GM18526 (cell line): ENCODE measurements around the gene APRT.

Source experiments
- POLR2A ChIP-seq: IDR thresholded peaks from 3 replicates; pipeline ENCODE4 v1.6.1; 2011; ENCODE audit not compliant: insufficient read length; ENCODE audit errors: extremely low read depth

The APRT gene

DNA sequence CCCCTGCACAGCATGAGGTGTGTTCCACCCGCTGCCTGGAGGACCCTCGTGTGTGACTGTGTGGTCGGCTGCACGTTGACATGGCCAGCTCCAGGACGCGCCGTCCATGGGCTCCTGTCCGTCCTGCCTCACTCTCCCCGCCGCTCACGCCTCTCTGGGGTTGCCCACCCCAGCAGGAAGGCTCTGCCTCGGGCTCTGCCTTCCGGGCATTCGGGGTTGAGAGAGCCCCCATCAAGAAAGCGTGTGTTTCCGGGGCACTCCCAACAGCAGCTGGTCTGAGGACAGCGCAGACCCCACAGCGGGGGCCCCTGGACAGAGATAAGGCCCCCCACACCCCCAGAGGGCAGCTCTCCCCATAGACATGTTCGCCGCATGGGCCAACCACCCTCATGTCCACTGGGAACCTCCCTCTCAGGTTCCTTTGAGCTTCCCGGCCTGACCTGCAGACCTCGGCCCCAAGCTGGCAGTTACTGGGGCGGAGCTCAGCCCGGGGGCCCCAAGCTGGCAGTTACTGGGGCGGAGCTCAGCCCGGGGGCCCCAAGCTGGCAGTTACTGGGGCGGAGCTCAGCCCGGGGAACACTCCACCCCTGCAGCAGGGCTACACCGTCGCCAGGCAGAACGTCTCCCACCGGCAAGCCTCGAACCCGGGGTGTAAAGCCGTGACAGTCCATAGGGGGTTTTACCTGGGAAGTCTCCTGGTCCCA is 18.3 kb downstream of the APRT start:
- TF ChIP-seq POLR2A = no peak

DNA sequence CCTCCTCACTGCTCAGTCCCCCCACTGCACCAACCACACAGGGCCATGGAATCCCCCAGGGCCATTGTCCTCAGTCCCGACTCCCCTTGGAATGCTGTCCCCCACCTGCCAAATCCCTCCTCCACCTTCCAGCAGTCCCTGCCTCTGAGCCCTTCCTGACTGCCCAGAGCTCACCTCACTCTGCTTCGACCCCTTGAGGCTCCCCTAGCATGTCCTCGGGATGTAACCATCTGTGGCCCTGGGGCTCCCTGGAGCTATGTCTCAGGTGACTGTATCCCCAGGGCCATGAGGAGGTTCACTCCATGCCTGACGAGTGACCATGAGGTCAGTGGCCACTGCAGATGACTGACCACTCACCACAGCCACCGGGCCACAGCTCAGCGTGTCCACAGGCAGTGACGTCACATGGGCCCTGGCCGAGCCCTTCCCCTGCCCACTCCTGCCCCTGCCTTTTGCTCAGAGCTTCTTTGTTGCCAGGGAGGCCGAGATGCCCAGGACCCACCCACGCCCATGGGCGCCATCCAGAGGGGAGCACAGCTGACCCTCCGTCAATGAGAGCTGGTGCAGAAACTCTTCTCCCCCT is 19.0 kb downstream of the APRT start:
- no peak for TF ChIP-seq POLR2A

DNA sequence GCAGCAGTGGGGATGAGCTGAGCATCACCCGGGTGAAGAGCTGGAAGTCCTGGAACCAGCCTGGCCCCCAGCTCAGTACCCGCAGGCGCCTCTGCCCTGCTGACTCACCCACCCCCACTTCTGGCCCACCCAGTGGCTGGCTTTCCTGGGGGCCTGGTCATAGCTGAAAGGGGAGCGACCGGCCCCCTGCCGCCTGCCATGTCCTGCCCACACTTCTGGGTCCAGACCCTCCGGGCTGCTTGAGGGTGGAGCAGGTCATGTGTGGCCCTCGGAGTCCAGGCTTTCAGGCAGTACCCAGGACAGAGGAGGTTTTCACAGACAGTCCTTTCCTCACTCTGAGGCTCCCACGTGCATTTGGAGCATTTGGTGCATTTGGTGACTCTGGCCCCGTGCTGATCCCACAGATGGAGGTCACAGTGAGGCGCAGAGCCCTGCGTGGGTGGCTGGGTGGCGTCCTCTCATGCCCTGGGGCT is 19.6 kb downstream of the APRT start:
- TF ChIP-seq POLR2A = no peak

DNA sequence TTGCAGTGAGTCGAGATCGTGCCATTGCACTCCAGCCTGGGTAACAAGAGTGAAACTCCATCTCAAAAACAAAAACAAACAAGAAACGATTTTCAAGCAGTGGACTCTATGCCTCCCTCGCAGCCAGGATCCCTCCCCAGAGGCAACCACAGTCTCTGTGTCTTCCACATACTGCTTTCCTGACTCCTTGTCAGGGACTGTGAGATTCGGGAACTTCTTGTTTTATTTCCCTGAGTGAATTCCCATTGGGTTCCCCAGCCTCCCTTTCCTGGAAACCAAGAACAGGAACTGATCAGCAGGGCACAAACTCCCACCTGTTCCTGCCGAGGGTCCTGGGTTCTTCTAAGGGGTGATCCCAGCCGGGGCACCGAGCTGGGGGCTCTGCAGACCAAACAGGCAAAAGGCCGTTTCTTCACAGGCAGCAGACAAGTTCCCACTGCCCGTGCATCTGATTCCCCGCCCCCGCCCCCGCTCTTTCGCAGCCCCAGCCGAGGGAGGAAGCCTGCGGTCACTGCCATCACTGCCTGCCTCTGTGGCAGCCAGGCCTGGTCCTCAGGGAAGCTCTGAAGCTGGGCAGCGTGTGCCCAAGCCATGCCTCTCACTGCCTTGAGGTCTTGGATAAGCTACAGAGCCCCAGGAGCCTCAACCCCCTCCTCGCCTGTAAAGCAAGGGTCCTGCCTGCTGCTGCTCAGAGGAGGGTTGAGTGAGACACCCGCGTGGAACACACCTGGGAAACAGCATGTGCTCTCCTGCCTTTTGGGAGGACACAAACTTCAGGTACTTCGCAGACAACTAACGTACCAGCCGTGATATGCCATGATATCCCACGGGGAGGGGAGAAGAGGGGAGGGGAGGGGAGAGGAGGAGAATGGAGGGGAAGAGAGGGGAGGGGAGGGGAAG is 21.2 kb downstream of the APRT start:
- TF ChIP-seq POLR2A = no peak

DNA sequence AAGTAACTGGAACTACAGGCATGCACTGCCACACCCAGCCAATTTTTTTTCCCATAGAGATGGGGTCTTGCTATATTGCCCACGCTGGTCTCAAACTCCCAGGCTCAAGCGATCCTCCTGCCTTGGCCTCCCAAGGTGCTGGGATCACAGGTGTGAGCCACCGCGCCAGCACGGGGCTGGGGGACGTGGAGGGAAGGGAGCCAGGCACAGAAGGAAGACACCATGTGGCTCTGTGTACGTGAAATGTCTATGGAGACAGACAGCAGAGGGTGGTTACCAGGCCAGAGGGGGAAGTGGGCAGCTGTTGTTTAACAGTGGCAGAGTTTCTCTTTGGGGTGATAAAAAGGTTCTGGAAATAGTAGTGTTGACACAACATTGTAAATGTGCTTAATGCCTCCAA is 22.1 kb downstream of the APRT start:
- TF ChIP-seq POLR2A = no peak

DNA sequence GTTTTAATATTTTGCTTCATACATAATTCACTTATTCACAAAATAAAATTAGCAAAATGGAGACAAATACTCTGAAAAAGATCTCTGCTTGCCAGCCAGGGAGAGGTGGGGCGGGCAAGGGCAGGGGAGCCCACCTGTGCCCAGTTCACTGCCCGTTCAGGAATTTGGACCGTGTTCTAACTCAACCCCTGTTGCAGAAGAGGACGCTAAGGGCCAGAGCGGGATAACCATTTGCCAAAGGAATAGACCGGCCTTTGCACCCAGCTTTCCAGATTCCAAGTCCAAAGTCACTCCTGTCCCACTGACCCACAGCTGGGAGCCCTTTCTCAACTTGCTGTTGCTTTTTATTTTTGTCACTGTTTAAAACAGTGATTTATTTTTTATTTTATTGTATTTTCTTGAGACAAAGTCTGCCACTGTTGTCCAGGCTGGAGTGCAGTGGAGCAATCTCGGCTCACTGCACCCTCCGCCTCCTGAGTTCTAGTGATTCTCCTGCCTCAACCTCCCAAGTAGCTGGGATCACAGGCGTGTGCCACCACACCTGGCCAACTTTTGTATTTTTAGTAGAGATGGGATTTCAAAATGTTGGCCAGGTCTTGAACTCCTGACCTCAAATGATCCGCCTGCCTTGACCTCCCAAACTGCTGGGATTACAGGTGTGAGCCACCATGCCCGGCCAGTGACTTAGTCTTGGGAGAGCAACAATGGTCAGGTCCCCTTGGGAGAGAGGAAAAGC is 24.0 kb downstream of the APRT start:
- no peak for TF ChIP-seq POLR2A

DNA sequence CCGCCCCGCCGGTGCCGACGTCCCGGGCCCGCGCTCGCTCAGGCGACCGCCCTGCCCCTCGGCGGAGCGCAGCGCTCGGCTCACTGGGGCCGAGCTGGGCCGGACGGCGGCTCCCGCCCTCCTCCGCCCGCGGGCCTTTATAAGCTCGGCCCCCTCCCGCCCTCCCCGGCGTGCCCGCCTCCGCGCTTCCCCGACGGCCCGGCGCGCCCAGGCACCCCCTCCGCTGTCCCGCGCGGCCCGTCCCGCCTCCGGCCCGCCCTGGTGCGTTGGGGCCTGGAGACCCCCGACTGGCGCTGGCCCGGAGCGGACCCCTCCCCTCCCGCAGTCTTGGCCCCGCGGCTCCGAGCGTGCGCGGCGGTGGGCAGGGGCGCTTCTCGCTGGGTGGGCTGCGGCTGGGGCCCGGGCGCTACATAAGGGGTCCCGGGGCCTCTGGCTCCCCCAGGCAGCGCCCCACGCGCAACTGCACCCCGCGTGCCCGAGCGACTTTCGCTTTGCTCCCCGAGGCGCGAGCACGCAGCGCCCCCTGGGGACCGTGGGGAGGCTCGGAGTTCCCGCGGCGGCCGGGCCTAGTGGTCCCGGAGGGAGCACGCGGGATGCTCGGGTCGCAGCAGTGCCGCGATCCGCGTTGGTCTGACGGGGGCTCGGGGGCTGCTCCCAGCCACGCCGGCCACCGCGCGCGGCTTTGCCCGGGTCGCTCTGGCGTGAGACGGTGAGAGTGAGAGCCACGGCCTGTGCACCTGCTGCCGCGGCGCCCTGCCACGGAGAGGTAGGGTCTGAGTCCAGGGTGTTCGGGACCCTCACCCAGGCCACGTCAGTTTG is 26.4 kb downstream of the APRT start, which contains the start of gene PIEZO1:
PIEZO1 (minus strand) TSS at position 115 of the 819 bp plus-strand sequence. CDS start 256 bp downstream, outside the sequence.
- peak; percentile 83 for TF ChIP-seq POLR2A

DNA sequence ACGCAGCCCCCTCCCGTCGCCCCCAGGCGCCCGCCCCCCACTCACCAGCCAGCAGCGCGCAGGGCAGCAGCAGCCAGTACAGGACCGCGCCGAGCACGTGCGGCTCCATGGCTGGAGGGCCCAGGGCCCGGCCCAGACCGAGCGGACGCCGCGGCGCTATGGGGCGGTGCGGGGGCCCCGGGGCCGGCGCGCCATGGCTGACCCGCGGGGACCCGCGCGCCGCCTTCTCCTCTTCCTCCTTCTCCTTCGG is 26.9 kb downstream of the APRT start:
- TF ChIP-seq POLR2A = no peak

DNA sequence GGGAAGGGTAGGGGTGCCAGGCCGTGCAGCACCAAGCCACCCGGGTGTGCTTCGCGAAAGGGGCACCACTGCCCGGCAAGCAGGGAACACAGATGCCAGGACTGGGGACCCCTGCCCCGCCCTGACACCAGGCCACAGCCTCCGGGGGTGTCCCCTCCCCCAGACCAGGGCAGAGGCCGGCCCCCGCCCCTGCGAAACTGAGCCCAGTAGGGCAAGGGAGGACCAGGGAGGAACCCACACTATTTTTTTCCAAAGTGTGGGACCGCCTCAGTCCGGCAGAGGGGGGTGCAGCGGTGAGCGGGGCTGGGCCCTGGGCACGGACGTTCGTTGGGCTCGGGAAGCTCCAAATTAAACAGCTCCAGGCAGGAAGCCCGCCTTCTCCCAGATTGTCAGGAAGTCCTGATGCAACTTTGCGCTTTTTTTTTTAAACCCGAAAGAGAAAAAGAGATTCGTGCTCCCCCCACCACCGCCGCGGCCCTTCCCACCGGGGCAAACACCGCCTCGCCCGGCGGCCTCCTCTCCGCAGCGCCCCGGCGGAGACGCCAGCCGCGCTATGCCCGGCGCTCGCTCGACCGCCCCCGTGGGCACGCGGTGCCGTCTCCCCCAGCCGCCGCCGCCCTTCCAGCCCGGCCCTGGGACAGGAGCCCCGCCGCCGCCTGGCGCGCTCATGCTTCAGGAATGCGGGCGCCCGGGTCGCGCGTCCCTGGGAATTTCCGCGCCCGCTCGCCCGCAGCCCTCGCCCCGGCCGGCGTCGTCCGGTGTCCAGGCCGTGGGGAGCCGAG is 27.5 kb downstream of the APRT start:
- TF ChIP-seq POLR2A = peak; percentile 24

DNA sequence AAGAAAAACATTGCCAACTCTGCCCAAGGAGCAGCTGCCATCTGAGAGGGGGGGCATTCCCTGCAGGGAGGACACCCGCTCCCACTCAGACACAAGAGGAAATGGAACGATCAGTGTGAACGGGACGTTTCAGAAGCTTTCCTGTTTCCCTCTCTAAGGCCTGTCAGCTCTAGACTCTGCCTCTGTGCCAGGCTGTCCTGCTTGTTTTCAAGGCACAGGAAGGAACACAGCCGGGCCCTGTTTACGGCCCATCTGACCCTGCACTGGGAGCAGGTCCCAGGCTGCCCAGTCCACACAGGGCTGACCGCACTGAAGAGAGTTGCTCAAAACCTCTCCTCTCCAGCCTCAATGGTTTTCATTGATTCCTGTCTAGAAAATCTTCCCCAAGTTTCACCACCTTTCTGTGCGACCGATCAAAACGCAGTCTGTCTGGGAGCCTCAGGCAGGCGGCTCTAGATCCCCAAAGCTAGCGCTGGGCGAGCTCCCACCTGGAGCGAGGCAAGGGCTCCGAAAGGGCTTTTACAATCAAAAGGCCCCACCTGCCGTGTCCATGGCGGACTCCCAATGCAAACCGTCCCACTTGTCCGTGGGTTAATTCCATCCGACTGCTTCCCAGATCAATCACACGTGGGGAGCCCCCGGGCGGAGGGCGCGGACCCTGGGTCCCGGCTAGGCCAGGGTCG is 28.2 kb downstream of the APRT start:
- TF ChIP-seq POLR2A = no peak

DNA sequence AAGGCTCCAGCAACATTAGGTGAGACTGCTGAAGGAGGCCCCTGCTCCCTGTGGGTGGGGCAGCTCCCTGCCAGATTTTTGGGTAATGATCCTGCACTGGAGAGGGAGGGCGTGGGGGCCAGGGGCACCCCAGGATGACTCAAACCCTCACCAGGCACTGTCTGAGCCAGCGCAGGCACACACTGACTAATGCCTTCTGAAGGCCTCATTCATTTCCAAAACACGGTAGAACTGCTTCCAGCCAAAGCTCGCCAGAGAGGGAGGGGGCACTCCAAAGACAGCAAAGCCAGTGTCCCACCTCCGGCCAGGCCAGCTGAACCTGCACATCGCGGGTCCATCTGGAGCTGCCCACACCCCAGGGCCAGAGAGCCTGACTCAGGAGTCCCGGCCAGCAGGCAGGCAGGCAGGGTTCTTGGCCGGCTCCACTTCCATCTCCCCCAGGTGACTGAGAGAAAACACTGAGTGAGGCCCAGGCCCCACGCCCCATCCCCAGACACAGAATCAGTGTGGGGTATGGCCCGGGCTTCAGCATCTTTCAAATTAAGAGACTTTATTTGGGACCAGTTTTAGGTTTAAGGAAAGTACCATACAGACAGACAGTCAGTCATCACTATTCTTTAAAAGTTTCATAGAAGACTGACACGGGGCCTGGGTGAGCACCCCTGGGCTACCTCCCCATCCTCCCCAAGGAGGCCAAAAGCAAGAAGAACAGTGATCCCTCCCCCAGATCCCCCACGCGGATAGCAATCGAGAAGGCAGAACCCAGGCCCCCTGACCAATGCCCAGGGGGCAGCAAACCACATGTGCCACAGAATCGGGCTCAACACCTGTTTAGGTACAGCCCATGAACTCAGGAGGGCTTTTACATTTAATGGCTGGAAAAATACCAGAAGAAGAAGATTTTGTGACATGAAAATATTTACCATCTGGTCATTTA is 29.0 kb downstream of the APRT start:
- TF ChIP-seq POLR2A = no peak

DNA sequence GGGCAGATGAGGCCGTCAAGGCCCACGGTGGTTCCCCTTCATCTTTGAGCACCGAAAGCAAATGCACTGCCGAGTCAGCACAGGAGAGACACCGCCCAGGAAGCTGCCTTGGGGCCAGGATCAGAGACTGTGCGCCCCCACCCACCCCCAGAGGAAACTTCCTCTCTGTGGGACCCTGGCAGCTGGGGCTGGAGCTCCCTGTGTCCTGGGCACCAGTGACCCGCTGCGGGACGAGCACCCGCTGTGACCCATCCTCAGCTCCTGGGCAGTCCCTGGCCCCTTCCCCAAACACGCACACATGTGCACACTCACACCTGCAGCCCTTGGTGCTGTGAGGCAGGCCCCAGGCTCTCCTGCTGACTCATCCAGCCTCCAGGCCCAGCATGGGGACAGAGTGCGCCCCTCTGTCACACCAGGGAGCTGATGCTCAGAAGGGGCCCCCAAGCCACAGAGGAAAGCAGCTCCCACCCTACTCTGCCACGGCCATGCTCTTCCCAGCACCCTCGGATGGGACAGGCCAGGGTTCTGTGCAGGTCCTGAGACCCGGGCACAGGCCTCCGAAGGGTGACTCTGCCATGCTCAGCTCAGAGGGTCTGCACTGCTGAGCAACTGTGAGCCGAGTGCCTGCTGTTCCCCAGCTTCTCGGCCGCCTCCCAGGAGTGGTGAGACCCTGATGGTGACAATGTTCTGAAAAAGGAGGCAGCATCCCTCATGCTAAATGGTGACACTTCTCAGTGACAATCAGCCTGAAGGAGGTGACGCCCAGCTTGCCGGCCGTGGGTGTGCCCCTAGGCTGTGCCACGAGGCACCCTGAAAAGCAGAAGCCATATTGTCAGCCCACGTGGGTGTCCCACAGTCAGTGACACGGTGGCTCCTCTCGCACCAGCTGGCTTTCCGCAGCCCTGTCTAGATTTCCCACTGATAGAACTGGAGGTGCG is 30.3 kb downstream of the APRT start:
- peak; percentile 50 for TF ChIP-seq POLR2A
